Erythroblast (primary cell): ENCODE results near the gene CTSZ.

Experiments
- GATA1 ChIP-seq: IDR thresholded peaks from 2 replicates; pipeline ENCODE4 v1.6.1; 2011; ENCODE audit warnings: low read depth, mild to moderate bottlenecking, control low read depth, low read length, moderate library complexity
- POLR2A ChIP-seq: IDR thresholded peaks from 2 replicates; pipeline ENCODE4 v1.6.1; 2011; ENCODE audit warnings: mild to moderate bottlenecking, low read length

DNA sequence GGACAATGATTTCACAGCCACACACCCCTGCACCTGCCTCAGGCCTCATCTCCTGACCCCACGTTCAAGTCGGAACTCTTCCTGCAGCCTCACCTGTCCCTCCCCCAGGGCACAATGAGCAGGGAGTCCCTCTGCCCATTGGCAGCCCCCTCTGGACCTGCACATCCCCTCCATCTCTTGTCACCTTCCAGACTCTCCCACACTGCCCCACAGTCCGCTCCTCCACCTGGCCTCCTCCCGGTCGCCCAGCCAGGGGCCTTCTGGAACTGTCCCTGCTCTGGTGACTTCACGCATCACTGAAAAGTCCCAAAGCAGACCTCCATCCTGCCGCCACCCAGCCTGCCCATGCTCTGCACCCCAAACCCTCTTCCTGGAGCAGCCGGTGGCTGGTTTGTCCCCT, 4.7 kb downstream of the CTSZ start:
- TF ChIP-seq POLR2A = no peak
- TF ChIP-seq GATA1 = no peak
